WTC11 (cell line): ENCODE measurements around the gene FAM20C. TPM values are rescaled to one million over a fixed set of nuclear protein-coding genes. Genes with fewer than 3 reads are reported as not detected.
A peak's percentile ranks its signal among the peaks of the same experiment; 100 is the strongest.

Source experiments
- ATAC-seq: fragments of 200-7000 bp; cut with Tn5 transposase; 2 replicates; pipeline ENCODE4 v1.10.0; 2021; ENCODE audit warnings: mild to moderate bottlenecking, moderate library complexity
- CTCF ChIA-PET: fragments of 300-600 bp; sonication (Branson Sonifier 250); formaldehyde crosslinking; loops from one replicate; lab custom pipeline; 2021; ENCODE audit warnings: antibody characterized with exemption; lab: Charles Lee
- POLR2A ChIA-PET: fragments of 350-600 bp; sonication (Branson Sonifier 250); formaldehyde crosslinking; loops from one replicate; lab custom pipeline; 2021; ENCODE audit warnings: antibody characterized with exemption; lab: Charles Lee
- DNase-seq: peaks from one replicate; pipeline ENCODE4 v3.0.0; 2021; ENCODE audit warnings: low spot score
- H3K27ac Mint-ChIP-seq: 2 replicates; pipeline ENCODE4 v1.8.0; 2021; ENCODE audit warnings: mixed read lengths
- H3K27me3 Mint-ChIP-seq: 2 replicates; pipeline ENCODE4 v1.8.0; 2021; ENCODE audit warnings: low read depth, mild to moderate bottlenecking, moderate library complexity, mixed read lengths
- H3K36me3 Mint-ChIP-seq: 2 replicates; pipeline ENCODE4 v1.8.0; 2021; ENCODE audit warnings: mixed read lengths
- H3K4me1 Mint-ChIP-seq: 2 replicates; pipeline ENCODE4 v1.8.0; 2022; ENCODE audit warnings: mixed read lengths
- H3K4me3 Mint-ChIP-seq: 2 replicates; pipeline ENCODE4 v1.8.0; 2021; ENCODE audit warnings: mild to moderate bottlenecking, moderate library complexity, mixed read lengths
- H3K9me3 Mint-ChIP-seq: 2 replicates; pipeline ENCODE4 v1.8.0; 2021; ENCODE audit warnings: mixed read lengths
- CBFB ChIP-seq: sonication (generic); formaldehyde crosslinking; IDR thresholded peaks from 2 replicates; pipeline ENCODE4 v1.8.1; 2022; ENCODE audit warnings: mild to moderate bottlenecking, low read depth, missing genetic modification reagents
- CDX4 ChIP-seq: fragments of 250-450 bp; sonication (Bioruptor Pico); IDR thresholded peaks from 2 replicates; pipeline ENCODE4 v1.9.0; 2021; ENCODE audit warnings: moderate library complexity, mild to moderate bottlenecking, inconsistent platforms, borderline replicate concordance
- E2F5 ChIP-seq: sonication (generic); formaldehyde crosslinking; IDR thresholded peaks from 2 replicates; pipeline ENCODE4 v1.8.1; 2022; ENCODE audit warnings: mild to moderate bottlenecking, moderate library complexity, missing genetic modification reagents
- EMX1 ChIP-seq: fragments of 250-450 bp; sonication (Bioruptor Pico); IDR thresholded peaks from 2 replicates; pipeline ENCODE4 v1.8.0; 2021; ENCODE audit warnings: mild to moderate bottlenecking
- ERG ChIP-seq: fragments of 250-450 bp; sonication (Bioruptor Pico); IDR thresholded peaks from 2 replicates; pipeline ENCODE4 v1.8.0; 2021; ENCODE audit warnings: mild to moderate bottlenecking
- ETV6 ChIP-seq: sonication (generic); formaldehyde crosslinking; IDR thresholded peaks from 2 replicates; pipeline ENCODE4 v1.8.1; 2022; ENCODE audit warnings: mild to moderate bottlenecking, missing genetic modification reagents
- FOXP4 ChIP-seq: sonication (generic); formaldehyde crosslinking; IDR thresholded peaks from 2 replicates; pipeline ENCODE4 v1.8.0; 2022; ENCODE audit warnings: mild to moderate bottlenecking, missing genetic modification reagents
- GTF2I ChIP-seq: fragments of 250-450 bp; sonication (Bioruptor Pico); conservative IDR thresholded peaks from 2 replicates; pipeline ENCODE4 v1.4.0; 2021; ENCODE audit warnings: mild to moderate bottlenecking
- HMGA2 ChIP-seq: fragments of 250-450 bp; sonication (Bioruptor Pico); IDR thresholded peaks from 2 replicates; pipeline ENCODE4 v1.4.0; 2021; ENCODE audit warnings: mild to moderate bottlenecking, moderate library complexity
- MAX ChIP-seq: sonication (generic); formaldehyde crosslinking; IDR thresholded peaks from 2 replicates; pipeline ENCODE4 v1.8.0; 2022; ENCODE audit warnings: mild to moderate bottlenecking, missing genetic modification reagents
- MYBL2 ChIP-seq: sonication (generic); formaldehyde crosslinking; IDR thresholded peaks from 2 replicates; pipeline ENCODE4 v1.8.1; 2023; ENCODE audit warnings: mild to moderate bottlenecking, moderate library complexity, missing genetic modification reagents
- NR1H2 ChIP-seq: sonication (generic); formaldehyde crosslinking; IDR thresholded peaks from 2 replicates; pipeline ENCODE4 v1.9.0; 2021; ENCODE audit warnings: mild to moderate bottlenecking, moderate library complexity, missing genetic modification reagents
- NR2C2 ChIP-seq: sonication (generic); formaldehyde crosslinking; IDR thresholded peaks from 2 replicates; pipeline ENCODE4 v1.8.0; 2022; ENCODE audit warnings: mild to moderate bottlenecking, missing genetic modification reagents
- OVOL2 ChIP-seq: fragments of 250-450 bp; sonication (Bioruptor Pico); IDR thresholded peaks from 2 replicates; pipeline ENCODE4 v1.9.0; 2021; ENCODE audit warnings: mild to moderate bottlenecking, borderline replicate concordance
- SMAD3 ChIP-seq: sonication (generic); formaldehyde crosslinking; IDR thresholded peaks from 2 replicates; pipeline ENCODE4 v1.8.0; 2022; ENCODE audit warnings: missing genetic modification reagents, mild to moderate bottlenecking, borderline replicate concordance
- ZMAT4 ChIP-seq: fragments of 250-450 bp; sonication (Bioruptor Pico); IDR thresholded peaks from 2 replicates; pipeline ENCODE4 v1.9.0; 2021; ENCODE audit warnings: mild to moderate bottlenecking
- ZNF138 ChIP-seq: sonication (generic); formaldehyde crosslinking; conservative IDR thresholded peaks from 2 replicates; pipeline ENCODE4 v1.8.1; 2022; ENCODE audit warnings: mild to moderate bottlenecking, moderate library complexity, missing genetic modification reagents
- ZNF232 ChIP-seq: sonication (generic); formaldehyde crosslinking; IDR thresholded peaks from 2 replicates; pipeline ENCODE4 v1.8.0; 2022; ENCODE audit warnings: mild to moderate bottlenecking, missing genetic modification reagents
- ZNF416 ChIP-seq: fragments of 250-450 bp; sonication (Bioruptor Pico); IDR thresholded peaks from 2 replicates; pipeline ENCODE4 v1.9.0; 2021; ENCODE audit warnings: mild to moderate bottlenecking, inconsistent platforms
- ZNF423 ChIP-seq: fragments of 250-450 bp; sonication (Bioruptor Pico); IDR thresholded peaks from 2 replicates; pipeline ENCODE4 v2.1.2; 2022; ENCODE audit warnings: mild to moderate bottlenecking, moderate library complexity
- ZNF671 ChIP-seq: fragments of 250-450 bp; sonication (Bioruptor Pico); IDR thresholded peaks from 2 replicates; pipeline ENCODE4 v1.8.0; 2021; ENCODE audit warnings: mild to moderate bottlenecking
- total RNA-seq: library from RNA; stranded (reverse); gene quantifications from 3 replicates; pipeline ENCODE4 v1.2.3, GENCODE V29; 2021

The FAM20C gene
- total RNA-seq, 1 experiment from 2014 or later: 64.9 TPM

- ATAC-seq: no peak
Measured at GRCh38 chr7:260441-261281, 68.3 kb downstream of the FAM20C start.

GRCh38 chr7:261341-262250 lies 69.2 kb downstream of the FAM20C start:
- H3K27me3 Mint-ChIP-seq: peaks cover 21% of the 10 kb centered on the region
- H3K36me3 Mint-ChIP-seq: peaks cover 73% of the 10 kb centered on the region
- no peak for ATAC-seq
- no peak overlapping the region for H3K4me3 Mint-ChIP-seq
- no peaks in the 10 kb centered on the region for H3K4me1 Mint-ChIP-seq
- ChIA-PET POLR2A (no interaction called here), CTCF (no interaction called here)
- 0 out of 2 replicates have a peak, but pooled peaks have one; percentile 26 for TF ChIP-seq ETV6
- TF ChIP-seq NR1H2: no peak
- TF ChIP-seq ZMAT4: no peak
- no peak for TF ChIP-seq GTF2I
- no peak overlapping the region for H3K27ac Mint-ChIP-seq
- no peak for DNase-seq
- peaks cover 39% of the 10 kb centered on the region for H3K9me3 Mint-ChIP-seq

More at GRCh38 chr7:260441-261281, 68.3 kb downstream of the FAM20C start:
- peaks cover 77% of the 10 kb centered on the region for H3K36me3 Mint-ChIP-seq
- H3K9me3 Mint-ChIP-seq: peaks cover 41% of the 10 kb centered on the region
- H3K27ac Mint-ChIP-seq: no peak overlapping the region
- no peaks in the 10 kb centered on the region for H3K4me1 Mint-ChIP-seq
- ChIA-PET POLR2A (no interaction called here), CTCF (no interaction called here)
- TF ChIP-seq CBFB (no peak), ZNF138 (CRISPR knock-in tag) (no peak), ZNF416 (CRISPR knock-in tag) (no peak), CDX4 (CRISPR knock-in tag) (no peak), OVOL2 (CRISPR knock-in tag) (no peak), ERG (CRISPR knock-in tag) (no peak), MYBL2 (CRISPR knock-in tag) (no peak), MAX (no peak), ZNF671 (no peak), ZNF232 (CRISPR knock-in tag) (no peak), EMX1 (CRISPR knock-in tag) (no peak), HMGA2 (CRISPR knock-in tag) (no peak), NR2C2 (CRISPR knock-in tag) (no peak)
- H3K27me3 Mint-ChIP-seq: peaks cover 21% of the 10 kb centered on the region
- DNase-seq: no peak
- H3K4me3 Mint-ChIP-seq: no peak overlapping the region

- ChIA-PET POLR2A (no interaction called here), CTCF (no interaction called here)
- peaks cover 21% of the 10 kb centered on the region for H3K27me3 Mint-ChIP-seq
- H3K4me1 Mint-ChIP-seq: no peaks in the 10 kb centered on the region
- peaks cover 68% of the 10 kb centered on the region for H3K36me3 Mint-ChIP-seq
- DNase-seq (no peak), ATAC-seq (no peak)
- peaks cover 37% of the 10 kb centered on the region for H3K9me3 Mint-ChIP-seq
- H3K4me3 Mint-ChIP-seq: no peak overlapping the region
- no peak overlapping the region; the same call in 1 of the 2 replicates for H3K27ac Mint-ChIP-seq
- TF ChIP-seq SMAD3 (CRISPR knock-in tag) (no peak), E2F5 (CRISPR knock-in tag) (no peak), FOXP4 (CRISPR knock-in tag) (no peak), ZNF423 (CRISPR knock-in tag) (no peak)
Measured at GRCh38 chr7:262251-262572, 69.8 kb downstream of the FAM20C start.
